ENCODE measurements around the gene AMIGO2. TPM values are rescaled to one million over a fixed set of nuclear protein-coding genes. Genes with fewer than 3 reads are reported as not detected.
A peak's percentile ranks its signal among the peaks of the same experiment; 100 is the strongest.
"Not testable (repeated sequence)": the region's sequence is repeated elsewhere in the genome, so short reads cannot be mapped to it uniquely, and the experiment has no call there.

AMIGO2 gene
- total and polyA plus RNA-seq, 10 donors, result 6.7 to 27.1 (median 18.0) TPM

- Histone ChIP-seq H3K4me1 (no peaks in the 10 kb centered on the region), H3K36me3 (no peaks in the 10 kb centered on the region), H3K27ac (no peak overlapping the region), H3K4me3 (no peak overlapping the region), H3K9me3 (peaks cover 0 to 4% (median 0%) of the 10 kb centered on the region in 8 donors), H3K27me3 (replicated peaks in 1 of 7) (no peaks in the 10 kb centered on the region)
- 90 to 96% (median 91%) methylated on average over 1 of the region's 1 CpG for WGBS, 5 donors
- no peak for TF ChIP-seq POLR2AphosphoS5 (IDR thresholded peaks at IDR 0.05)
- no peak for TF ChIP-seq POLR2A (IDR thresholded peaks at IDR 0.05)
- no peak for TF ChIP-seq CTCF (IDR thresholded peaks at IDR 0.05 in 8 of 11, conservative IDR thresholded peaks at IDR 0.05 in 3 of 11)
- intact Hi-C loops (cut with DNase I; ENCODE audit: low total_unique reads), result no loop called here
- no peak for DNase-seq
These were observed 14.2 kb downstream of the AMIGO2 start for GRCh38 chr12:47065546-47065945.

GRCh38 chr12:47058640-47059039 is 21.1 kb downstream of the AMIGO2 start:
- H3K9me3 ChIP-seq, result peaks cover 0 to 12% (median 6%) of the 10 kb centered on the region in 8 donors
- H3K36me3 ChIP-seq; H3K27me3 ChIP-seq (replicated peaks in 1 of 7); DNase-seq; intact Hi-C loops (cut with DNase I; ENCODE audit: low total_unique reads); H3K27ac ChIP-seq; H3K4me3 ChIP-seq: not testable (repeated sequence)
- 89 to 100% (median 94%) methylated on average over 1 to 2 of the region's 2 CpGs for WGBS, 5 donors
- H3K4me1 ChIP-seq, result peaks cover 0 to 23% (median 0%) of the 10 kb centered on the region in 6 donors

GRCh38 chr12:47056944-47057343 is 22.8 kb downstream of the AMIGO2 start:
- H3K27me3 ChIP-seq (replicated peaks in 1 of 7); intact Hi-C loops (cut with DNase I; ENCODE audit: low total_unique reads); H3K27ac ChIP-seq; DNase-seq; H3K4me3 ChIP-seq; H3K36me3 ChIP-seq: not testable (repeated sequence)
- Histone ChIP-seq H3K4me1 (peaks cover 0 to 27% (median 0%) of the 10 kb centered on the region in 6 donors), H3K9me3 (peaks cover 0 to 19% (median 14%) of the 10 kb centered on the region in 8 donors)
- WGBS, 5 donors, result 86 to 95% (median 90%) methylated on average over 10 to 12 of the region's 12 CpGs

- Histone ChIP-seq H3K4me1 (peaks cover 0 to 27% (median 0%) of the 10 kb centered on the region in 6 donors), H3K9me3 (peaks cover 2 to 27% (median 25%) of the 10 kb centered on the region in 8 donors)
- WGBS, 5 donors, result 66 to 76% (median 71%) methylated on average over 3 of the region's 3 CpGs
- H3K27me3 ChIP-seq (replicated peaks in 1 of 7); H3K4me3 ChIP-seq; intact Hi-C loops (cut with DNase I; ENCODE audit: low total_unique reads); H3K36me3 ChIP-seq; DNase-seq; H3K27ac ChIP-seq: not testable (repeated sequence)
These were observed 23.9 kb downstream of the AMIGO2 start for GRCh38 chr12:47055856-47056255.

- Histone ChIP-seq H3K4me3 (no peak overlapping the region), H3K9me3 (peaks cover 4 to 39% (median 36%) of the 10 kb centered on the region in 8 donors), H3K4me1 (peaks cover 0 to 27% (median 0%) of the 10 kb centered on the region in 6 donors), H3K36me3 (no peaks in the 10 kb centered on the region), H3K27ac (peak overlapping the region in 1 of 8 donors; percentile 31), H3K27me3 (replicated peaks in 1 of 7) (no peaks in the 10 kb centered on the region)
- no peak for DNase-seq
- intact Hi-C loops (cut with DNase I; ENCODE audit: low total_unique reads), result no loop called here
- 33 to 93% (median 78%) methylated on average over 4 of the region's 4 CpGs for WGBS, 5 donors
- no peak for TF ChIP-seq POLR2AphosphoS5 (IDR thresholded peaks at IDR 0.05)
- TF ChIP-seq CTCF (IDR thresholded peaks at IDR 0.05 in 8 of 11, conservative IDR thresholded peaks at IDR 0.05 in 3 of 11), result no peak
- no peak for TF ChIP-seq POLR2A (IDR thresholded peaks at IDR 0.05)
These were observed 25.1 kb downstream of the AMIGO2 start for GRCh38 chr12:47054659-47055058.

- peaks cover 0 to 27% (median 0%) of the 10 kb centered on the region in 6 donors for H3K4me1 ChIP-seq
- H3K36me3 ChIP-seq, result no peaks in the 10 kb centered on the region
- H3K9me3 ChIP-seq, result peaks cover 4 to 41% (median 39%) of the 10 kb centered on the region in 8 donors
- H3K4me3 ChIP-seq, result no peak overlapping the region
- TF ChIP-seq POLR2AphosphoS5 (IDR thresholded peaks at IDR 0.05), result no peak
- no peak for TF ChIP-seq CTCF (IDR thresholded peaks at IDR 0.05 in 8 of 11, conservative IDR thresholded peaks at IDR 0.05 in 3 of 11)
- no peak for DNase-seq
- H3K27ac ChIP-seq, result no peak overlapping the region
- no peaks in the 10 kb centered on the region for H3K27me3 ChIP-seq (replicated peaks in 1 of 7)
- intact Hi-C loops (cut with DNase I; ENCODE audit: low total_unique reads), result no loop called here
These were observed 25.8 kb downstream of the AMIGO2 start for GRCh38 chr12:47053961-47054360.
